C4-2B (cell line): ENCODE results near the gene AP3S2.
A peak's percentile ranks its signal among the peaks of the same experiment; 100 is the strongest.

Source experiments
- H3K27ac ChIP-seq: fragments of 450-650 bp; 2 replicates; pipeline ENCODE4 v1.5.1; 2017
- CTCF ChIP-seq: fragments of 450-650 bp; conservative IDR thresholded peaks from 2 replicates; pipeline ENCODE4 v1.5.1; 2017; ENCODE audit warnings: mild to moderate bottlenecking
- ZFX ChIP-seq: fragments of 450-650 bp; IDR thresholded peaks from 2 replicates; pipeline ENCODE4 v1.6.1; 2017

AP3S2 gene

GRCh38 chr15:89807689-89808088, 86.1 kb downstream of the AP3S2 start:
- TF ChIP-seq ZFX = no peak
- H3K27ac ChIP-seq = peak overlapping the region; percentile 61

GRCh38 chr15:89806559-89807550, 86.9 kb downstream of the AP3S2 start:
- no peak overlapping the region for H3K27ac ChIP-seq
- TF ChIP-seq ZFX = no peak
- TF ChIP-seq CTCF = no peak

GRCh38 chr15:89806210-89806558, 87.6 kb downstream of the AP3S2 start:
- TF ChIP-seq CTCF = no peak
- no peak for TF ChIP-seq ZFX
- no peak overlapping the region for H3K27ac ChIP-seq

- H3K27ac ChIP-seq = no peak overlapping the region
- no peak for TF ChIP-seq CTCF
- TF ChIP-seq ZFX = no peak
Measured at GRCh38 chr15:89805241-89806209, 88.3 kb downstream of the AP3S2 start.

GRCh38 chr15:89803941-89804800, 89.6 kb downstream of the AP3S2 start:
- TF ChIP-seq CTCF (no peak), ZFX (no peak)
- H3K27ac ChIP-seq = no peak overlapping the region

GRCh38 chr15:89802986-89803824, 90.6 kb downstream of the AP3S2 start:
- no peak for TF ChIP-seq ZFX
- no peak for TF ChIP-seq CTCF
- no peak overlapping the region for H3K27ac ChIP-seq
